Measurements from ENCODE around the gene C2orf69. TPM values are rescaled to one million over a fixed set of nuclear protein-coding genes. Genes with fewer than 3 reads are reported as not detected.

Gene C2orf69
- total and polyA plus RNA-seq, 2 of the 13 experiments (the other 11 are each of a cell fraction or from before 2014, with no cell fraction given): 4.8 to 19.3 TPM

GRCh38 chr2:199868431-199869226, 42.5 kb upstream of the C2orf69 start:
- 3% methylated on average over 5 of the region's 5 CpGs for WGBS (ENCODE audit: low lambda C conversion rate)
- H3K4me1 ChIP-seq (ENCODE audit: insufficient read depth, low read length): no peaks in the 10 kb centered on the region
- no peak overlapping the region for H3K27ac ChIP-seq (ENCODE audit: extremely low read length, insufficient read depth, low read length)
- no TSS peak for BruUV-seq (replicated peaks)
- no peak for ATAC-seq
- FAIRE-seq: no peak
- DNase-seq (ENCODE audit: low spot score): no peak
- H2AFZ ChIP-seq (ENCODE audit: low read length): no peak overlapping the region
- no peaks in the 10 kb centered on the region for H3K27me3 ChIP-seq (ENCODE audit: control insufficient read depth in 1 of 2, insufficient read depth in 2 of 2, low read length in 2 of 2)
- CTCF ChIA-PET (ENCODE audit: low intra/inter-chr PET ratio, low total read pairs): no interaction called here
- no peak overlapping the region for H3K4me3 ChIP-seq (replicated peaks in 1 of 3; ENCODE audit: insufficient read depth in 1 of 3, low read depth in 2 of 3, low read length in 3 of 3)
- H3K79me2 ChIP-seq (ENCODE audit: insufficient read depth, low read length): no peaks in the 10 kb centered on the region
- no peaks in the 10 kb centered on the region for H3K36me3 ChIP-seq (replicated peaks in 1 of 2; ENCODE audit: control insufficient read depth in 1 of 2, insufficient read depth in 2 of 2, low read length in 2 of 2)
- TF ChIP-seq ARID5B (CRISPR knock-in tag; IDR thresholded peaks at IDR 0.05) (no peak), RNF2 (conservative IDR thresholded peaks at IDR 0.05; ENCODE audit: low read depth) (no peak), ZNF337 (CRISPR knock-in tag; IDR thresholded peaks at IDR 0.05; ENCODE audit: borderline replicate concordance, low read depth) (no peak), ZSCAN29 (CRISPR knock-in tag; conservative IDR thresholded peaks at IDR 0.05) (no peak)
- H3K4me2 ChIP-seq (ENCODE audit: low read depth, low read length): no peak overlapping the region
- H4K20me1 ChIP-seq (ENCODE audit: insufficient read depth, low read length): no peaks in the 10 kb centered on the region
- POLR2A ChIA-PET: no interaction called here
- intact Hi-C loops (cut with micrococcal nuclease; ENCODE audit: unreplicated experiment) (no loop called here), in situ Hi-C loops (cut with HindIII; ENCODE audit: extremely low pct_ligation_motif_present, low pct_unique_long_range_greater_than_20kb) (no loop called here)
- peaks cover under 1% of the 10 kb centered on the region; the same call in 1 of the 2 replicates for H3K9me3 ChIP-seq (ENCODE audit: low read length)
- no peak overlapping the region for H3K9ac ChIP-seq (ENCODE audit: insufficient read depth, low read depth, low read length)

Measured in HepG2 (cell line).